Endothelial cell of umbilical vein (primary cell): Measurements from ENCODE around the gene ARF1. TPM values are rescaled to one million over a fixed set of nuclear protein-coding genes. Genes with fewer than 3 reads are reported as not detected.

Experiments used
- BruUV-seq: library from RNA; stranded (reverse); fragments of 400-500 nt; replicated peaks from 2 replicates; lab custom pipeline; 2021; lab: Mats Ljungman, UMichigan
- CTCF ChIA-PET: fragments of 300-600, 350-600 bp; sonication (Branson Sonifier 250); formaldehyde crosslinking; loops from one replicate; lab custom pipeline; 2021; ENCODE audit warnings: antibody characterized with exemption, inconsistent platforms; lab: Charles Lee
- POLR2A ChIA-PET: fragments of 300-600, 350-600 bp; sonication (Branson Sonifier 250); formaldehyde crosslinking; loops from one replicate; lab custom pipeline; 2021; ENCODE audit warnings: antibody characterized with exemption, inconsistent platforms; lab: Charles Lee
- DNase-seq: peaks from one replicate; pipeline ENCODE4 v3.0.0-alpha.2; 2011; ENCODE audit warnings: low read depth, low spot score
- FAIRE-seq: peaks from 2 replicates; lab custom pipeline; 2011; peaks lifted over from hg19 to GRCh38; lab: Jason Lieb, UNC
- H2AFZ ChIP-seq: 2 replicates; pipeline ENCODE4 v1.6.0; 2012; ENCODE audit warnings: low read depth, low read length, control low read depth, inconsistent platforms
- H3K27ac ChIP-seq: 2 replicates; pipeline ENCODE4 v1.5.1; 2011; ENCODE audit warnings: low read depth, mild to moderate bottlenecking, control low read depth, low read length, moderate library complexity; ENCODE audit not compliant: insufficient read depth
- H3K27me3 ChIP-seq, 2 experiments: 2 replicates each; pipeline versions ENCODE4 v1.6.0 to v1.6.1; 2011; ENCODE audit warnings: low read length in 2 of 2, mixed read lengths in 1 of 2; ENCODE audit not compliant: control insufficient read depth in 2 of 2, insufficient read depth in 2 of 2
- H3K36me3 ChIP-seq, 2 experiments: 2 replicates in 1 of 2; 3 replicates in 1 of 2; pipeline ENCODE4 v1.5.1; 2011; ENCODE audit warnings: low read length in 2 of 2, mild to moderate bottlenecking in 1 of 2, moderate library complexity in 1 of 2; ENCODE audit not compliant: control insufficient read depth in 2 of 2, insufficient read depth in 2 of 2; ENCODE audit errors: extremely low read depth in 1 of 2
- H3K4me1 ChIP-seq: 3 replicates; pipeline ENCODE4 v1.5.1; 2011; ENCODE audit warnings: mild to moderate bottlenecking, low read length; ENCODE audit not compliant: control insufficient read depth, insufficient read depth; ENCODE audit errors: extremely low read depth
- H3K4me2 ChIP-seq: 2 replicates; pipeline ENCODE4 v1.6.1; 2011; ENCODE audit warnings: low read length, control low read depth, mixed read lengths; ENCODE audit not compliant: insufficient read depth
- H3K4me3 ChIP-seq, 3 experiments: fragments of 200-600 bp in 1 of 3; sonication (generic), shearing (Covaris generic) in 1 of 3; replicated peaks in 1 of 3; 2 replicates each; pipeline ENCODE4 v1.5.1; 2011 to 2016; ENCODE audit warnings: control low read depth in 3 of 3, low read length in 3 of 3, mild to moderate bottlenecking in 2 of 3, inconsistent platforms in 1 of 3, low read depth in 1 of 3, moderate library complexity in 1 of 3; ENCODE audit not compliant: insufficient read depth in 1 of 3
- H3K79me2 ChIP-seq: 2 replicates; pipeline ENCODE4 v1.6.0; 2012; ENCODE audit warnings: low read length, inconsistent platforms; ENCODE audit not compliant: control insufficient read depth, insufficient read depth
- H3K9ac ChIP-seq: replicated peaks from 2 replicates; pipeline ENCODE3; 2011; ENCODE audit warnings: low read length, control low read depth; ENCODE audit not compliant: insufficient read depth; ENCODE audit errors: extremely low read depth
- H3K9me1 ChIP-seq: replicated peaks from 3 replicates; pipeline ENCODE4 v1.6.0; 2011; ENCODE audit warnings: mild to moderate bottlenecking, low read length; ENCODE audit not compliant: control insufficient read depth, insufficient read depth; ENCODE audit errors: extremely low read depth
- H3K9me3 ChIP-seq: replicated peaks from 2 replicates; pipeline ENCODE4 v1.5.1; 2012; ENCODE audit warnings: low read length, inconsistent platforms; ENCODE audit not compliant: control insufficient read depth, insufficient read depth
- H4K20me1 ChIP-seq: replicated peaks from 2 replicates; pipeline ENCODE3; 2011; ENCODE audit warnings: mild to moderate bottlenecking, low read length; ENCODE audit not compliant: control insufficient read depth, insufficient read depth; ENCODE audit errors: extremely low read depth
- FOS ChIP-seq: IDR thresholded peaks from 2 replicates; pipeline ENCODE4 v1.6.1; 2011; ENCODE audit warnings: mild to moderate bottlenecking, low read length, moderate library complexity, borderline replicate concordance; ENCODE audit not compliant: insufficient read depth
- GATA2 ChIP-seq: IDR thresholded peaks from 2 replicates; pipeline ENCODE4 v1.7.0; 2011; ENCODE audit warnings: low read depth, mild to moderate bottlenecking, moderate library complexity, mixed read lengths, low read length; ENCODE audit not compliant: insufficient read length, insufficient read depth
- MAX ChIP-seq: IDR thresholded peaks from 2 replicates; pipeline ENCODE4 v1.6.1; 2011; ENCODE audit not compliant: insufficient read depth, insufficient read length
- MYC ChIP-seq: IDR thresholded peaks from one replicate; pipeline ENCODE4 v1.6.1; 2011; ENCODE audit warnings: mild to moderate bottlenecking, low read depth, low read length
- POLR2AphosphoS5 ChIP-seq: IDR thresholded peaks from 2 replicates; pipeline ENCODE4 v1.6.1; 2012; ENCODE audit warnings: low read depth, mild to moderate bottlenecking, control low read depth, low read length, moderate library complexity; ENCODE audit not compliant: insufficient read depth
- dilution Hi-C: fragments of 300-500 bp; cut with MboI; formaldehyde crosslinking; loops from one replicate; pipeline ENCODE4 v1.15.0; 2019; ENCODE audit warnings: low sequenced_read_pairs; ENCODE audit not compliant: extremely low pct_ligation_motif_present
- intact Hi-C: fragments of 100-400 bp; cut with micrococcal nuclease; formaldehyde crosslinking; loops from one replicate; pipeline ENCODE4 v1.10.0; 2022
- polyA plus RNA-seq, 4 experiments: library from polyadenylated mRNA; depleted of rRNA in 3 of 4; stranded (reverse) in 3 of 4; unstranded in 1 of 4; fragments of >200 nt; gene quantifications; 2 replicates each; pipeline versions ENCODE4 v1.2.1 to v1.2.3, GENCODE V29; 2011 to 2012; ENCODE audit warnings: missing spikeins in 1 of 4
- total RNA-seq: library from RNA; stranded (reverse); gene quantifications from 2 replicates; pipeline ENCODE4 v1.2.3, GENCODE V29; 2021

Gene ARF1
- total and polyA plus RNA-seq, 2 donors (not counting 3 experiments of a cell fraction or from before 2014, with no cell fraction given) = 499 to 844 TPM

- H2AFZ ChIP-seq = no peak overlapping the region
- BruUV-seq = no TSS peak
Measured at GRCh38 chr1:228034954-228035837, 47.3 kb upstream of the ARF1 start.

GRCh38 chr1:228035844-228036243 is 46.7 kb upstream of the ARF1 start:
- Histone ChIP-seq H3K36me3 (no peaks in the 10 kb centered on the region), H3K27ac (no peak overlapping the region), H2AFZ (no peak overlapping the region), H3K79me2 (no peaks in the 10 kb centered on the region), H3K4me3 (no peak overlapping the region), H3K4me1 (no peaks in the 10 kb centered on the region), H3K27me3 (peaks cover 9 to 15% of the 10 kb centered on the region in 2 experiments), H3K9me3 (no peaks in the 10 kb centered on the region), H3K9me1 (no peaks in the 10 kb centered on the region), H3K4me2 (no peak overlapping the region), H3K9ac (no peak overlapping the region), H4K20me1 (no peaks in the 10 kb centered on the region)
- no TSS peak for BruUV-seq
- POLR2A ChIA-PET = no interaction called here
- dilution Hi-C loops (no loop called here), intact Hi-C loops (no loop called here)
- TF ChIP-seq POLR2AphosphoS5 = no peak
- TF ChIP-seq FOS = no peak
- no peak for TF ChIP-seq MYC
- CTCF ChIA-PET = interaction anchor here (0.6 kb wide), 1 partner anchor 130 kb away, joined by 6 read pairs; the partner anchor contains the start of gene IBA57
- FAIRE-seq (no peak), DNase-seq (no peak)

More at GRCh38 chr1:228034954-228035837, 47.3 kb upstream of the ARF1 start:
- Histone ChIP-seq H3K36me3 (no peaks in the 10 kb centered on the region), H3K4me2 (no peak overlapping the region), H3K9ac (no peak overlapping the region), H3K9me1 (no peaks in the 10 kb centered on the region), H3K4me1 (no peaks in the 10 kb centered on the region), H4K20me1 (no peaks in the 10 kb centered on the region), H3K79me2 (no peaks in the 10 kb centered on the region), H3K27ac (no peak overlapping the region), H3K9me3 (no peaks in the 10 kb centered on the region), H3K27me3 (peaks cover 9 to 15% of the 10 kb centered on the region in 2 experiments), H3K4me3 (no peak overlapping the region)
- no peak for TF ChIP-seq MAX
- TF ChIP-seq GATA2 = no peak
- no peak for DNase-seq
- POLR2A ChIA-PET = no interaction called here
- FAIRE-seq = no peak
- intact Hi-C loops (no loop called here), dilution Hi-C loops (no loop called here)
- CTCF ChIA-PET = interaction anchor here (0.6 kb wide), 1 partner anchor 130 kb away, joined by 6 read pairs; the partner anchor contains the start of gene IBA57
